GM12873 (cell line): ENCODE data around the gene GPR35.

Experiments used
- CTCF ChIP-seq: IDR thresholded peaks from 2 replicates; pipeline ENCODE4 v1.5.1; 2012; ENCODE audit warnings: low read depth, mild to moderate bottlenecking, moderate library complexity, low read length, control low read depth; ENCODE audit not compliant: insufficient read depth; ENCODE audit errors: missing control alignments

Gene GPR35

GRCh38 chr2:240614391-240614790 is 10.9 kb upstream of the GPR35 start:
- TF ChIP-seq CTCF, result no peak

- TF ChIP-seq CTCF, result no peak
Measured at GRCh38 chr2:240615396-240615795, 9.9 kb upstream of the GPR35 start.

GRCh38 chr2:240615820-240616547 is 9.3 kb upstream of the GPR35 start:
- TF ChIP-seq CTCF, result no peak

GRCh38 chr2:240616860-240617666 is 8.2 kb upstream of the GPR35 start:
- peak; percentile 21 for TF ChIP-seq CTCF

- no peak for TF ChIP-seq CTCF
Measured at GRCh38 chr2:240618776-240619175, 6.5 kb upstream of the GPR35 start.

- no peak for TF ChIP-seq CTCF
Measured at GRCh38 chr2:240619506-240620148, 5.7 kb upstream of the GPR35 start.

GRCh38 chr2:240620149-240620731 is 5.0 kb upstream of the GPR35 start:
- TF ChIP-seq CTCF, result no peak
